GM23248 (cell line): ENCODE results near the gene SMARCE1.

ENCODE experiments used
- EZH2 ChIP-seq: fragments of 200-600 bp; sonication (generic); IDR thresholded peaks from 2 replicates; pipeline ENCODE4 v1.6.1; 2018; ENCODE audit warnings: antibody characterized with exemption, mild to moderate bottlenecking; ENCODE audit not compliant: insufficient read depth, poor library complexity, severe bottlenecking
- EZH2phosphoT487 ChIP-seq: fragments of 200-600 bp; sonication (generic); IDR thresholded peaks from 2 replicates; pipeline ENCODE4 v1.6.1; 2018; ENCODE audit warnings: antibody characterized with exemption, moderate library complexity, mild to moderate bottlenecking, low read depth; ENCODE audit not compliant: insufficient read depth

- TF ChIP-seq EZH2: no peak
- no peak for TF ChIP-seq EZH2phosphoT487
Observed at GRCh38 chr17:40613467-40614154, 34.0 kb downstream of the SMARCE1 start.
